22Rv1 (cell line): Measurements from ENCODE around the gene LYPD1.

ENCODE experiments used
- ZFX ChIP-seq: fragments of 450-650 bp; IDR thresholded peaks from 2 replicates; pipeline ENCODE4 v1.6.1; 2017; ENCODE audit warnings: antibody characterized with exemption, borderline replicate concordance
- TF ChIP-seq, protein P1 (sequence below): fragments of 450-650 bp; IDR thresholded peaks from 2 replicates; pipeline ENCODE4 v1.5.1; 2017; ENCODE audit warnings: mild to moderate bottlenecking

DNA sequence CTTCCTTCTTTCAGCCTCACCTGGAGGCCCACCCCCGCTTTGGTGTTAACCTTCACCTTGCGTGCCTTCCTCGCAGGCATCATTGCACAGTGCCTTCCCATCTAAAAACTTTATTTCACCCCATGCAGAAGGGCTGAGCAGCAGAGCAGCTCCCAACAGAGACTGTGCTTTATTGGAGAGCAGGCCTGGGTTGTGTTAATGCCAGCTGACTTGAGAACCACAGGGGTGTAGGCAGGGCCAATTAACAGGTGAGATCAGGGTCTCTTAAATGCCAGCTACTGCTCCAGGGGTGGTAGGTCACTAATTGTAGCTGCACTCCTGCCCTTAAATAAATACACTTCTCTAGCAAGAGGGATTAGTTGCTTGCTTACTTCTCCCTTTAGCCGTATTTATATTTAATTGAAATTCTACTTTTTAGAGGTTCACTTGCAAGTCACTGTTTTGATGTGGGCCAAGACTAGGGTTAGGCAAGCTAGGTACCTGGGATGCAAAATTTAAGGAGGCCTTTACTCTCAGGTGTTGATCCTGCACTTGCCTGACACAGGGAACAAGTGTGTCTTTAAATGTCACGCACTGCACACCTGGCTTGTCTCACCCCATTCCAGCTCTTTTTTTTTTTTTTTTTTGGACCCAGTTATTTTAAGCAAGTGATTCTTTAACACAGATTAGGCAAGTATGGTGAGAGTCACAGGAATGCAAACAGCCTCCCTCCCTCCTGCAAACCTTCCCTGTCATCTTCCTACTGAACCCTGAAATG is 54.5 kb downstream of the LYPD1 start:
- TF ChIP-seq, protein P1, sequence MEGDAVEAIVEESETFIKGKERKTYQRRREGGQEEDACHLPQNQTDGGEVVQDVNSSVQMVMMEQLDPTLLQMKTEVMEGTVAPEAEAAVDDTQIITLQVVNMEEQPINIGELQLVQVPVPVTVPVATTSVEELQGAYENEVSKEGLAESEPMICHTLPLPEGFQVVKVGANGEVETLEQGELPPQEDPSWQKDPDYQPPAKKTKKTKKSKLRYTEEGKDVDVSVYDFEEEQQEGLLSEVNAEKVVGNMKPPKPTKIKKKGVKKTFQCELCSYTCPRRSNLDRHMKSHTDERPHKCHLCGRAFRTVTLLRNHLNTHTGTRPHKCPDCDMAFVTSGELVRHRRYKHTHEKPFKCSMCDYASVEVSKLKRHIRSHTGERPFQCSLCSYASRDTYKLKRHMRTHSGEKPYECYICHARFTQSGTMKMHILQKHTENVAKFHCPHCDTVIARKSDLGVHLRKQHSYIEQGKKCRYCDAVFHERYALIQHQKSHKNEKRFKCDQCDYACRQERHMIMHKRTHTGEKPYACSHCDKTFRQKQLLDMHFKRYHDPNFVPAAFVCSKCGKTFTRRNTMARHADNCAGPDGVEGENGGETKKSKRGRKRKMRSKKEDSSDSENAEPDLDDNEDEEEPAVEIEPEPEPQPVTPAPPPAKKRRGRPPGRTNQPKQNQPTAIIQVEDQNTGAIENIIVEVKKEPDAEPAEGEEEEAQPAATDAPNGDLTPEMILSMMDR, result no peak
- TF ChIP-seq ZFX, result no peak
